ENCODE results near the gene CD83.
"Not testable (repeated sequence)": the region's sequence is repeated elsewhere in the genome, so short reads cannot be mapped to it uniquely, and the experiment has no call there.

The CD83 gene

DNA sequence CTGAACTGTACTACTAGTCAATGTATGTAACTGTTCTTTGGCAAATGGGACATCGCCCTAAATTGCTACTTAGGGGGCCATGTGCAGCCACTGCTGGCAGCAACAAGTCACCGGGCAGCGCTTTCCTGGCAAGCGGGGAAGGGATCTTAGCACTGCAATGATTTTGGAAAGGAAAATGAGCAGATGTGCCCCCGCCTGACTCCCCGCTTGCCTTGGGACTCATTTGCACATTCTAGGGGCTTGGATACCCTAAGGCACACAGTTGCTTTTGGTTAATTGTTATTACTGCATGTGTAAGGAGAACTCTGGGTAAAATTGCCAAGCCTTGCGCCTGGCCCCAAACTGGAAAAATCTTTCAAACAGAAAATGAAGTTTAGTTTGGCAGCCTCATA, 32.2 kb downstream of the CD83 start:
- DNase-seq, result no peak

- not testable (repeated sequence) for DNase-seq
These were observed 33.7 kb downstream of the CD83 start for GRCh38 chr6:14151300-14151699.

GRCh38 chr6:14151773-14152172, 34.2 kb downstream of the CD83 start:
- DNase-seq, result no peak

- DNase-seq, result no peak
These were observed 35.7 kb downstream of the CD83 start for GRCh38 chr6:14153228-14153627.

- no peak for DNase-seq
These were observed 41.5 kb downstream of the CD83 start for GRCh38 chr6:14159090-14159489.

- DNase-seq, result no peak
These were observed 45.3 kb downstream of the CD83 start for GRCh38 chr6:14162826-14163225.

GRCh38 chr6:14165091-14165490, 47.5 kb downstream of the CD83 start:
- DNase-seq, result no peak

GRCh38 chr6:14166839-14167238, 49.3 kb downstream of the CD83 start:
- no peak for DNase-seq

DNA sequence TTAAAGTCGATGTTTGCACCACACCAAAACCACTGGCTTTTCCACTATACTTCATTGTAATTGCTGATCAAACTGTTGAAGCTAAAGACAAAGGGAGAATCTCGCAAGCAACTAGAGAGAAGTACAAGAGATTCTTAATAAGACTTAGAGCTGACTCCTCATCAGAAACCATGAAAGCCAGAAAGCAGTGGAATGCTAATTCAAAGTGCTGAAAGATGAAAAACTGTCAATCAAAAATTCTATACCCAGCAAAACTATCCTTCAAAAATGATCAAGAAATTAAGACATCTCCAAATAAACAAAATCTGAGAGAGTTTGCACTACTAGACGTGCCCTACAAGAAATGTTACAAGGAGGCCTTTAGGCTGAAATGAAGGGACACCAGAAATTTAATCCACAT, 52.6 kb downstream of the CD83 start:
- DNase-seq, result no peak

GRCh38 chr6:14172562-14172961, 55.0 kb downstream of the CD83 start:
- no peak for DNase-seq

- DNase-seq, result no peak
These were observed 56.7 kb downstream of the CD83 start for GRCh38 chr6:14174226-14174625.

DNA sequence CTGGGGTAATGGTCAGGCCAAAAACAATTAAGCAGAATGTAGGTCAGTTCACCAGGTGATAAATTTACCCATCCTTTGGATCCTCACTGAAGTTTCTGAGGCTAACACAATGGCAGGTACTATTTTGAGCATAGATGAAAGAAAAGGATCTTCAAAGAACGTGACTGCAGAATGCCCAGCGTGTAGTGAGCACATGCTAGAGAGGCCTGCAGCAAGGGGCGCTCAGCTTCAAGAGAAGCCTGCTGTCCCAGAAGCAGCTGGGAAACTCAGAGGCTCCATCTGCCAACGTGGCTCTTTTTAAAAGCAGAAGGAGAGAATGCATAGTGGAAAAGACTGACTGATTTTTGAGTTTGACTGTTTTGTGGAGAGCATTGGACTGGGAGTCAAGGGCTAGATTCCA, 57.4 kb downstream of the CD83 start:
- DNase-seq, result no peak

DNA sequence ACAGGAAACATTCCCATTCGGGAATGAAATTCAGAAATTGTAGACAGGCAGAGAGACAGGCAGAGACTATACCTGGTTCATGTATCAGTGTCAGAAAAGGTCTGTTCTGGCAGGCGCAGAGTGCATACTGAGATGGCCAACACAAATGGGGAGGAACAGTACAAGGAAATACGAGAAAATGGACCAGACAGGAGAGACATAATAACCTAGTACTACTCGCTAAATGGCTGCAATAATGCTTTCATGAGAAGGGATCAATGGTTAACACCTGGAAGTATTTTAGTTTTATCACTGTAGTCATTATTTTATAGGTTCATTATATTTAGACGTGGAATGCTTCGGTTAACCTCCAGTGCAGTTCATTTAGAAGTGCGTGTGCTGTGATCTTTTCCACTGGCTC, 58.9 kb downstream of the CD83 start:
- no peak for DNase-seq

DNA sequence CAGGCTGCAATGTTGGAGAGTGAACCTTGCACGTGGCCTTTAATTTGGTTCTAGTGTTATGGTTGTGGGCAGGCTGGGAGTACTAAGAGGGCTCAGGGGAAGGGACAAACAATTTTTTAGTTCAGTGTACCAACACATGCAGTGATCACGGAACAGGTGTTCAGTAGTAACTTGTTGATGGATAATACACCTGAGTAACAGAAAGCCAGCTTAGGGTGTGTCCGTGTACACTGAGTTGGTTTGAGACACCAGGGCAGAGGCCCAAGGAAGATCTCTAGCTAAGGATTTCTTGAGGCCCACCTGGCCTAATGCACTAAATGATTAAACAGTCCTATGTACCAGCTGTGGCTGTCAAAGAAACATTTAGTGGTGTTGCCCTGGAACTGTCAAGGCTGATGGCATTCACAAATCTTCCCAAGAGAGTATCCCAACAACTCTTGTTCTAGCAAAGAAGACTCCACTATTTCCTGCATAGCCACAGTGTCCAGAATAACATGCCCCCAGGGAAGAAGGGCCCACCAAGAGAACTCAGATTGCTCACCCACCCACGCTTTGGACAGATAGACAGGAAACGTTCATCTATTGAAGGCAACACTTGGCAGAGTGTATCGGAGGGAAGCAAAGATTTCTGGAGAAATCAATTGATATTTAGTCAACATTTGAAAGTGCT, 60.0 kb downstream of the CD83 start:
- no peak for DNase-seq

DNA sequence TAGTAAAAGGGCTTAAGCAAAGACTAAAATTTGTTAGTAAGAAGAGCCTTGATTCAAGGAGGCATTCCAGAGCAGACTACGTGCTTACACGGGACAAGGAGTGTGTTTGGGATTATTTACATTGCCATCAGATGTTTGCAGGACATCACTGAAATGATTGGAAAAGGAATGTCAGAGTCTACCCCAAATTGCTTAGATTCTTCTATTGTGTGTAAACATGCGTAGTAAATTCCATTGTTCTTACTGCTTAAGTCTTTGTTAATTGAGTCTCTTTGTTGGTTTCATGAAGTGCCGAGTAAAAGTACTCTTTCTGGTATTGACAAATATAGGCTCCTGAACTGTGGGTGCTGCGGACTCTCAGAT, 60.5 kb downstream of the CD83 start:
- DNase-seq, result no peak

DNA sequence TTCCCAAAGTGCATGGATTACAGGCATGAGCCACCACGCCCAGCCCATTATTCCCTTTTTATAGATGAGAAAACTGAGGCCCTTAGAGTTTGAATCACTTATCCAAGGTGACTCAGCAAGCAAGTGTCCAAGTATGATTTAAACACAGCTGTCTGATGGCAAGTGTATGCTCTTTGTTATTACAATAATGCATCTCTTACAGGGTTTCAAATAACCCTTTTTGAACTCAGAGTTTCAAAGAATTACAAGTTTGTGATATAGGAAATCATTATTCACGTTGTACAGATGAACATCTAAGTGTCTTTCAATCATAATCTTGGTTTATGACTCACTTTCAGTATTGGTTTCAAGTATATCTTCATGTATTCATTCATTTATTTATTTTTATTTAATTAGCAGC, 63.0 kb downstream of the CD83 start:
- DNase-seq, result no peak

DNA sequence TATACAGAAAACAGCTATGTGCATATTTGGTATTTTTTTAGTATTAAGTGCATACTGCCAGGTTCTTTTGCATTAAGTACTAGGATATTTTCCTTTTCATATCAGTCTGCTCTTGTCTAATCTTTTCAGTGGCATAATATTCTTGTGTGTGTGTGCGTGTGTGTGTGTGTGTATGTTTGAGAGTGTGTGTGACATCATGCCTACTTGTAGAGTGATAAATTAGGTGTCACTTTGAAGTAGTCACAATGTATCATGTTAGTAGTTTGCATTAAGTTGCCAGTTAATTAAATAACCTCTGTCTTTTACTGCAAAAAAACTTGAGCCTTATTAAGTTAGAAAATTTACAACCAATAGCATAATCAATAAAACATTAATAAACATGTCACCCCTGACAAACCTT, 65.3 kb downstream of the CD83 start:
- no peak for DNase-seq
